PC-3 (cell line): ENCODE measurements around the gene USP20. TPM values are rescaled to one million over a fixed set of nuclear protein-coding genes. Genes with fewer than 3 reads are reported as not detected.

Source experiments
- ATAC-seq: fragments of 200-7000 bp; cut with Tn5 transposase; 2 replicates; pipeline ENCODE4 v1.9.1; 2020; ENCODE audit warnings: mild to moderate bottlenecking, moderate library complexity
- BruUV-seq: library from RNA; stranded (reverse); fragments of 400-500 nt; replicated peaks from 2 replicates; lab custom pipeline; 2021; lab: Mats Ljungman, UMichigan
- CTCF ChIA-PET: fragments of 300-600 bp; sonication (Branson Sonifier 250); formaldehyde crosslinking; loops from one replicate; lab custom pipeline; 2022; ENCODE audit warnings: antibody characterized with exemption; lab: Charles Lee
- POLR2A ChIA-PET: fragments of 300-600 bp; sonication (Branson Sonifier 250); formaldehyde crosslinking; loops from one replicate; lab custom pipeline; 2022; ENCODE audit warnings: antibody characterized with exemption; ENCODE audit not compliant: unreplicated experiment; lab: Charles Lee
- DNase-seq: peaks from one replicate; pipeline ENCODE4 v3.0.0-alpha.2; 2015
- H2AFZ ChIP-seq: fragments of 300-600 bp; sonication (generic); 2 replicates; pipeline ENCODE4 v1.6.0; 2016; ENCODE audit warnings: antibody characterized with exemption, low read length
- H3F3A ChIP-seq: fragments of 300-600 bp; sonication (generic); one replicate; pipeline ENCODE4 v1.6.0; 2017; ENCODE audit warnings: antibody characterized with exemption, low read length, control low read depth, mild to moderate bottlenecking; ENCODE audit not compliant: unreplicated experiment
- H3K27ac ChIP-seq: fragments of 300-600 bp; sonication (generic); 2 replicates; pipeline ENCODE4 v1.5.1; 2016; ENCODE audit warnings: mild to moderate bottlenecking, low read length
- H3K27me3 ChIP-seq: fragments of 300-600 bp; sonication (generic); 2 replicates; pipeline ENCODE4 v1.6.1; 2016; ENCODE audit warnings: low read length, mixed read lengths
- H3K36me3 ChIP-seq: fragments of 300-600 bp; sonication (generic); 2 replicates; pipeline ENCODE4 v1.6.1; 2016; ENCODE audit warnings: low read depth, mixed run types, low read length, mixed read lengths
- H3K4me1 ChIP-seq: fragments of 300-600 bp; sonication (generic); 2 replicates; pipeline ENCODE4 v1.5.1; 2016; ENCODE audit warnings: low read length; ENCODE audit not compliant: insufficient read depth
- H3K4me2 ChIP-seq: fragments of 300-600 bp; sonication (generic); 2 replicates; pipeline ENCODE4 v1.6.0; 2016; ENCODE audit warnings: low read length
- H3K4me3 ChIP-seq: fragments of 300-600 bp; sonication (generic); 2 replicates; pipeline ENCODE4 v1.5.1; 2016; ENCODE audit warnings: mild to moderate bottlenecking, low read length, mixed read lengths
- H3K79me2 ChIP-seq: fragments of 300-600 bp; sonication (generic); 2 replicates; pipeline ENCODE4 v1.6.1; 2017; ENCODE audit warnings: low read length, mixed read lengths
- H3K9ac ChIP-seq: fragments of 300-600 bp; sonication (generic); 2 replicates; pipeline ENCODE4 v1.6.0; 2016; ENCODE audit warnings: mild to moderate bottlenecking, low read length
- H3K9me2 ChIP-seq: fragments of 300-600 bp; sonication (generic); replicated peaks from 2 replicates; pipeline ENCODE4 v1.6.1; 2016; ENCODE audit warnings: mixed run types, low read length, mixed read lengths
- H3K9me3 ChIP-seq: fragments of 300-600 bp; sonication (generic); 2 replicates; pipeline ENCODE4 v1.6.1; 2016; ENCODE audit warnings: low read length, mixed read lengths
- H4K20me1 ChIP-seq: fragments of 300-600 bp; sonication (generic); 2 replicates; pipeline ENCODE4 v1.6.1; 2016; ENCODE audit warnings: low read length, mixed read lengths
- CTCF ChIP-seq: fragments of 300-600 bp; sonication (generic); conservative IDR thresholded peaks from 2 replicates; pipeline ENCODE4 v1.5.1; 2017; ENCODE audit warnings: antibody characterized with exemption, low read depth, mild to moderate bottlenecking, low read length
- EZH2 ChIP-seq: fragments of 300-600 bp; sonication (generic); IDR thresholded peaks from one replicate; pipeline ENCODE4 v1.6.1; 2017; ENCODE audit warnings: antibody characterized with exemption, mild to moderate bottlenecking, low read length; ENCODE audit not compliant: unreplicated experiment
- EZH2phosphoT487 ChIP-seq: fragments of 300-600 bp; sonication (generic); IDR thresholded peaks from 2 replicates; pipeline ENCODE4 v1.6.1; 2018; ENCODE audit warnings: mild to moderate bottlenecking, antibody characterized with exemption, low read length, borderline replicate concordance
- intact Hi-C: fragments of 100-400 bp; cut with micrococcal nuclease; formaldehyde crosslinking; loops from 2 replicates; pipeline ENCODE4 v1.9.0; 2023
- total RNA-seq: library from RNA; depleted of rRNA; stranded (reverse); fragments of >200 nt; gene quantifications from 2 replicates; pipeline ENCODE4 v1.2.3, GENCODE V29; 2014

The USP20 gene
- total RNA-seq, 1 experiment from 2014 or later = 15.0 TPM

GRCh38 chr9:129854588-129855110 lies 19.4 kb downstream of the USP20 start:
- no peaks in the 10 kb centered on the region for H3K36me3 ChIP-seq
- H3K9me3 ChIP-seq = no peaks in the 10 kb centered on the region
- no peak for DNase-seq
- no peak overlapping the region for H3K4me3 ChIP-seq
- no TSS peak for BruUV-seq
- H3K27me3 ChIP-seq = no peaks in the 10 kb centered on the region
- H3K4me1 ChIP-seq = no peaks in the 10 kb centered on the region
- H2AFZ ChIP-seq = no peak overlapping the region
- no peaks in the 10 kb centered on the region for H4K20me1 ChIP-seq
- no peak overlapping the region for H3K4me2 ChIP-seq
- POLR2A ChIA-PET = no interaction called here
- no peaks in the 10 kb centered on the region for H3K9me2 ChIP-seq
- no peak for TF ChIP-seq EZH2phosphoT487
- TF ChIP-seq CTCF = no peak
- H3F3A ChIP-seq = no peaks in the 10 kb centered on the region
- intact Hi-C loops = no loop called here
- no peak overlapping the region for H3K9ac ChIP-seq
- no peak overlapping the region for H3K27ac ChIP-seq
- no peak for ATAC-seq
- CTCF ChIA-PET = no interaction called here
- no peaks in the 10 kb centered on the region for H3K79me2 ChIP-seq

- Histone ChIP-seq H2AFZ (no peak overlapping the region), H4K20me1 (no peaks in the 10 kb centered on the region), H3K4me2 (no peak overlapping the region), H3K36me3 (no peaks in the 10 kb centered on the region), H3K4me3 (no peak overlapping the region), H3K27me3 (no peaks in the 10 kb centered on the region), H3K9me2 (no peaks in the 10 kb centered on the region), H3K27ac (no peak overlapping the region), H3K79me2 (no peaks in the 10 kb centered on the region), H3K9me3 (no peaks in the 10 kb centered on the region), H3F3A (no peaks in the 10 kb centered on the region), H3K9ac (no peak overlapping the region), H3K4me1 (no peaks in the 10 kb centered on the region)
- intact Hi-C loops = no loop called here
- BruUV-seq = no TSS peak
- TF ChIP-seq CTCF = no peak
- no peak for TF ChIP-seq EZH2
- TF ChIP-seq EZH2phosphoT487 = no peak
- POLR2A ChIA-PET = no interaction called here
- no peak for DNase-seq
- CTCF ChIA-PET = no interaction called here
- ATAC-seq = no peak
Measured at GRCh38 chr9:129857207-129857606, 21.9 kb downstream of the USP20 start.

GRCh38 chr9:129858167-129858962 lies 23.1 kb downstream of the USP20 start:
- intact Hi-C loops = no loop called here
- POLR2A ChIA-PET = no interaction called here

More at GRCh38 chr9:129858167-129858962, 23.1 kb downstream of the USP20 start:
- H3K27me3 ChIP-seq = no peaks in the 10 kb centered on the region
- DNase-seq (no peak), ATAC-seq (no peak)
- H3K9ac ChIP-seq = no peak overlapping the region
- BruUV-seq = no TSS peak
- no peak overlapping the region for H3K27ac ChIP-seq
- H3K4me1 ChIP-seq = no peaks in the 10 kb centered on the region
- H3F3A ChIP-seq = no peaks in the 10 kb centered on the region
- H3K4me3 ChIP-seq = no peak overlapping the region
- TF ChIP-seq EZH2 = no peak
- no peak for TF ChIP-seq EZH2phosphoT487
- TF ChIP-seq CTCF = no peak
- H4K20me1 ChIP-seq = no peaks in the 10 kb centered on the region
- no peaks in the 10 kb centered on the region for H3K9me3 ChIP-seq
- no peak overlapping the region for H3K4me2 ChIP-seq
- H3K79me2 ChIP-seq = no peaks in the 10 kb centered on the region
- no peaks in the 10 kb centered on the region for H3K36me3 ChIP-seq
- CTCF ChIA-PET = no interaction called here
- no peaks in the 10 kb centered on the region for H3K9me2 ChIP-seq
- H2AFZ ChIP-seq = no peak overlapping the region
